H1 (cell line): Measurements from ENCODE around the gene OR6F1. TPM values are rescaled to one million over a fixed set of nuclear protein-coding genes. Genes with fewer than 3 reads are reported as not detected.

ENCODE experiments used
- CTCF ChIA-PET: fragments of 300-600 bp; sonication (Branson Sonifier 250); formaldehyde crosslinking; loops from one replicate; lab custom pipeline; 2021; ENCODE audit not compliant: partially characterized antibody; lab: Charles Lee
- POLR2A ChIA-PET: fragments of 300-600 bp; sonication (Branson Sonifier 250); formaldehyde crosslinking; loops from one replicate; lab custom pipeline; 2021; ENCODE audit warnings: inconsistent platforms; ENCODE audit not compliant: partially characterized antibody; lab: Charles Lee
- DNase-seq, 2 experiments: peaks; one replicate each; pipeline versions ENCODE4 v3.0.0 to v3.0.0-alpha.2; 2010 to 2022; ENCODE audit warnings: low spot score in 2 of 2, low read depth in 1 of 2, mixed read lengths in 1 of 2
- FAIRE-seq: peaks from 2 replicates; lab custom pipeline; 2011; peaks lifted over from hg19 to GRCh38; lab: Jason Lieb, UNC
- H2AFZ ChIP-seq: 2 replicates; pipeline ENCODE4 v1.8.1; 2012; ENCODE audit warnings: low read length, inconsistent platforms
- H2AK5ac ChIP-seq: 2 replicates; pipeline ENCODE4 v1.6.1; 2013; ENCODE audit warnings: low read depth, low read length
- H2BK120ac ChIP-seq: replicated peaks from 2 replicates; pipeline ENCODE3; 2013; ENCODE audit warnings: low read depth, low read length, inconsistent platforms
- H2BK12ac ChIP-seq: 2 replicates; pipeline ENCODE4 v1.6.1; 2013; ENCODE audit warnings: low read depth, low read length
- H2BK15ac ChIP-seq: 2 replicates; pipeline ENCODE4 v1.6.1; 2013; ENCODE audit warnings: low read length
- H2BK20ac ChIP-seq: 2 replicates; pipeline ENCODE4 v1.6.1; 2013; ENCODE audit warnings: low read length
- H2BK5ac ChIP-seq: 2 replicates; pipeline ENCODE4 v1.6.1; 2013; ENCODE audit warnings: low read depth, low read length
- H3K14ac ChIP-seq: 2 replicates; pipeline ENCODE4 v1.6.1; 2013; ENCODE audit warnings: inconsistent platforms; ENCODE audit not compliant: insufficient read length
- H3K18ac ChIP-seq: 2 replicates; pipeline ENCODE4 v1.6.1; 2013; ENCODE audit warnings: low read length; ENCODE audit errors: extremely low read depth
- H3K23ac ChIP-seq: 2 replicates; pipeline ENCODE4 v1.6.1; 2013; ENCODE audit warnings: inconsistent platforms; ENCODE audit not compliant: insufficient read length
- H3K23me2 ChIP-seq: 2 replicates; pipeline ENCODE4 v1.6.1; 2013; ENCODE audit warnings: low read depth, low read length
- H3K27ac ChIP-seq: 2 replicates; pipeline ENCODE4 v1.6.1; 2011; ENCODE audit warnings: low read depth, low read length, inconsistent platforms
- H3K27me3 ChIP-seq, 4 experiments: replicated peaks in 1 of 4; 1 replicate in 1 of 4; 2 replicates in 3 of 4; pipeline versions ENCODE4 v1.6.1 to v1.8.1; 2011 to 2013; ENCODE audit warnings: low read length in 3 of 4, mild to moderate bottlenecking in 3 of 4, inconsistent platforms in 2 of 4, mixed read lengths in 2 of 4, moderate library complexity in 1 of 4; ENCODE audit not compliant: control insufficient read depth in 3 of 4, insufficient read depth in 3 of 4; ENCODE audit errors: extremely low read depth in 1 of 4
- H3K36me3 ChIP-seq, 4 experiments: 2 replicates each; pipeline versions ENCODE4 v1.6.1 to v1.8.1; 2011 to 2013; ENCODE audit warnings: mild to moderate bottlenecking in 4 of 4, low read length in 3 of 4, moderate library complexity in 2 of 4, control low read depth in 1 of 4, inconsistent platforms in 1 of 4; ENCODE audit not compliant: insufficient read depth in 4 of 4, control insufficient read depth in 2 of 4
- H3K4ac ChIP-seq: replicated peaks from 2 replicates; pipeline ENCODE3; 2013; ENCODE audit warnings: low read length, low read depth, mixed read lengths, inconsistent platforms; ENCODE audit not compliant: insufficient read length
- H3K4me1 ChIP-seq, 4 experiments: replicated peaks in 1 of 4; 1 replicate in 1 of 4; 2 replicates in 3 of 4; pipeline versions ENCODE4 v1.6.1 to v1.8.1; 2011 to 2013; ENCODE audit warnings: low read length in 3 of 4, inconsistent platforms in 2 of 4, mixed read lengths in 1 of 4; ENCODE audit not compliant: insufficient read depth in 4 of 4, control insufficient read depth in 3 of 4
- H3K4me2 ChIP-seq, 2 experiments: 2 replicates each; pipeline versions ENCODE4 v1.6.1 to v1.8.1; 2011 to 2013; ENCODE audit warnings: low read depth in 2 of 2, low read length in 2 of 2, control low read depth in 1 of 2, inconsistent platforms in 1 of 2, mild to moderate bottlenecking in 1 of 2; ENCODE audit not compliant: insufficient read depth in 1 of 2
- H3K4me3 ChIP-seq, 4 experiments: fragments of 200-600, 300-600 bp in 1 of 4; sonication (generic), shearing (Covaris generic), sonication (Bioruptor Twin) in 1 of 4; 2 replicates each; pipeline versions ENCODE4 v1.5.1 to v1.8.1; 2011 to 2016; ENCODE audit warnings: low read length in 4 of 4, low read depth in 3 of 4, control low read depth in 2 of 4, inconsistent platforms in 2 of 4, mild to moderate bottlenecking in 2 of 4, mixed read lengths in 1 of 4, moderate library complexity in 1 of 4; ENCODE audit not compliant: insufficient read depth in 2 of 4; ENCODE audit errors: extremely low read depth in 1 of 4
- H3K56ac ChIP-seq: replicated peaks from 2 replicates; pipeline ENCODE3; 2013; ENCODE audit warnings: low read depth, mild to moderate bottlenecking, mixed read lengths, low read length, inconsistent platforms; ENCODE audit not compliant: insufficient read length
- H3K79me1 ChIP-seq: 2 replicates; pipeline ENCODE4 v1.6.1; 2013; ENCODE audit warnings: low read depth, low read length, control low read depth
- H3K79me2 ChIP-seq, 2 experiments: 2 replicates each; pipeline versions ENCODE4 v1.6.1 to v1.8.1; 2012 to 2013; ENCODE audit warnings: low read length in 2 of 2, mild to moderate bottlenecking in 2 of 2, inconsistent platforms in 1 of 2; ENCODE audit not compliant: insufficient read depth in 2 of 2, control insufficient read depth in 1 of 2
- H3K9ac ChIP-seq, 4 experiments: replicated peaks in 1 of 4; 1 replicate in 1 of 4; 2 replicates in 3 of 4; pipeline versions ENCODE4 v1.6.1 to v1.8.1; 2011 to 2013; ENCODE audit warnings: low read depth in 3 of 4, low read length in 3 of 4, control low read depth in 2 of 4, mild to moderate bottlenecking in 2 of 4, moderate library complexity in 2 of 4, inconsistent platforms in 1 of 4; ENCODE audit errors: extremely low read depth in 1 of 4
- H3K9me3 ChIP-seq, 2 experiments: 2 replicates each; pipeline versions ENCODE4 v1.6.1 to v1.8.1; 2012 to 2013; ENCODE audit warnings: mild to moderate bottlenecking in 2 of 2, moderate library complexity in 2 of 2, control low read depth in 1 of 2, inconsistent platforms in 1 of 2, low read depth in 1 of 2, low read length in 1 of 2, mixed read lengths in 1 of 2; ENCODE audit not compliant: insufficient read depth in 2 of 2
- H4K20me1 ChIP-seq, 2 experiments: replicated peaks in 1 of 2; 2 replicates each; pipeline versions ENCODE3 to v1.8.1; 2011 to 2013; ENCODE audit warnings: inconsistent platforms in 2 of 2, low read length in 2 of 2, mild to moderate bottlenecking in 1 of 2; ENCODE audit not compliant: insufficient read depth in 2 of 2, control insufficient read depth in 1 of 2
- H4K5ac ChIP-seq: 2 replicates; pipeline ENCODE4 v1.6.1; 2013; ENCODE audit warnings: low read length, low read depth, mixed read lengths, inconsistent platforms; ENCODE audit not compliant: insufficient read length
- H4K8ac ChIP-seq: 2 replicates; pipeline ENCODE4 v1.8.0; 2013; ENCODE audit warnings: mild to moderate bottlenecking, moderate library complexity, low read length, inconsistent platforms; ENCODE audit not compliant: insufficient read depth; ENCODE audit errors: extremely low read depth
- H4K91ac ChIP-seq: replicated peaks from 2 replicates; pipeline ENCODE3; 2013; ENCODE audit warnings: low read length, mixed read lengths, inconsistent platforms; ENCODE audit not compliant: insufficient read length
- CBX5 ChIP-seq: fragments of 300-800, 300-1000 bp; sonication (generic); IDR thresholded peaks from 2 replicates; pipeline ENCODE4 v1.7.1; 2016; ENCODE audit warnings: antibody characterized with exemption, low read length, low read depth
- CBX8 ChIP-seq: fragments of 300-800, 300-1000 bp; sonication (generic); IDR thresholded peaks from 2 replicates; pipeline ENCODE4 v1.7.1; 2016; ENCODE audit warnings: low read depth, low read length, borderline replicate concordance
- CREB1 ChIP-seq: IDR thresholded peaks from 2 replicates; pipeline ENCODE4 v1.6.1; 2012; ENCODE audit warnings: inconsistent platforms
- CTBP2 ChIP-seq: IDR thresholded peaks from 2 replicates; pipeline ENCODE4 v1.7.0; 2011; ENCODE audit warnings: borderline replicate concordance, mild to moderate bottlenecking, moderate library complexity, mixed read lengths, low read length; ENCODE audit not compliant: insufficient read depth, insufficient read length
- E2F6 ChIP-seq: IDR thresholded peaks from 2 replicates; pipeline ENCODE4 v1.6.1; 2012; ENCODE audit warnings: inconsistent platforms
- EGR1 ChIP-seq: IDR thresholded peaks from 2 replicates; pipeline ENCODE4 v1.6.1; 2011; ENCODE audit warnings: low read depth, low read length, borderline replicate concordance
- FOSL1 ChIP-seq: IDR thresholded peaks from 2 replicates; pipeline ENCODE4 v1.6.1; 2011; ENCODE audit warnings: mild to moderate bottlenecking, low read depth, low read length, moderate library complexity; ENCODE audit not compliant: insufficient read depth
- HDAC2 ChIP-seq, 2 experiments: fragments of 300-600 bp in 1 of 2; sonication (generic) in 1 of 2; IDR thresholded peaks; 2 replicates each; pipeline ENCODE4 v1.6.1; 2011 to 2012; ENCODE audit warnings: low read depth in 2 of 2, low read length in 2 of 2, mild to moderate bottlenecking in 2 of 2, moderate library complexity in 2 of 2, borderline replicate concordance in 1 of 2, inconsistent platforms in 1 of 2
- HDAC6 ChIP-seq: IDR thresholded peaks from one replicate; pipeline ENCODE4 v1.7.1; 2012; ENCODE audit warnings: low read depth, mild to moderate bottlenecking, inconsistent platforms, low read length, moderate library complexity
- JUN ChIP-seq: IDR thresholded peaks from 2 replicates; pipeline ENCODE4 v1.6.1; 2011; ENCODE audit warnings: low read depth, mild to moderate bottlenecking, improper control_type of control experiment, low read length
- JUND ChIP-seq: IDR thresholded peaks from 2 replicates; pipeline ENCODE4 v1.6.1; 2011; ENCODE audit warnings: mild to moderate bottlenecking, improper control_type of control experiment, low read length
- PHF8 ChIP-seq: fragments of 200-600 bp; sonication (generic); conservative IDR thresholded peaks from 2 replicates; pipeline ENCODE4 v1.7.1; 2012; ENCODE audit warnings: low read depth, mild to moderate bottlenecking, inconsistent platforms, low read length, moderate library complexity
- RBBP5 ChIP-seq: IDR thresholded peaks from 2 replicates; pipeline ENCODE4 v1.7.1; 2012; ENCODE audit warnings: low read depth, mild to moderate bottlenecking, inconsistent platforms, low read length, moderate library complexity, borderline replicate concordance
- SUZ12 ChIP-seq: fragments of 200-600 bp; sonication (generic); IDR thresholded peaks from 2 replicates; pipeline ENCODE4 v1.6.1; 2012; ENCODE audit warnings: mild to moderate bottlenecking, inconsistent platforms, low read length, moderate library complexity, mixed read lengths
- WGBS, 2 experiments: shearing (Covaris generic) in 1 of 2; methylation state at CpG; one replicate each; pipeline versions ENCODE4 v1.1.6 to v1.1.7; 2013 to 2015; ENCODE audit warnings: low lambda C conversion rate in 2 of 2, mixed read lengths in 2 of 2, inconsistent platforms in 1 of 2, low coverage in 1 of 2, missing lambda C conversion rate in 1 of 2; ENCODE audit not compliant: insufficient replicate concordance in 2 of 2, insufficient coverage in 1 of 2, insufficient read length in 1 of 2; ENCODE audit errors: extremely low coverage in 1 of 2, missing lambda C conversion rate in 1 of 2; 5-methylcytosine and 5-hydroxymethylcytosine counted together
- polyA plus RNA-seq, 7 experiments: library from polyadenylated mRNA; depleted of rRNA in 3 of 7; stranded (reverse) in 5 of 7; unstranded in 2 of 7; fragments of >200 nt in 5 of 7; fragments of 200-250 nt in 2 of 7; gene quantifications; 1 replicate in 5 of 7; 2 replicates in 1 of 7; 4 replicates in 1 of 7; pipeline versions ENCODE4 v1.2.1 to v1.2.3, GENCODE V29; 2011 to 2013; ENCODE audit warnings: missing spikeins in 2 of 7, mixed read lengths in 2 of 7
- total RNA-seq: library from RNA; stranded (reverse); fragmentation: NEBNext Ultra II Directional; extraction: Animal tissue kit (Norgen Biotek cat#: 25700); gene quantifications from 2 replicates; pipeline ENCODE4 v1.2.1, GENCODE V29; 2021

The OR6F1 gene
- total and polyA plus RNA-seq, 2 of the 8 experiments (the other 6 are each of a cell fraction or from before 2014, with no cell fraction given), result not detected

GRCh38 chr1:247680171-247680570, 36.3 kb downstream of the OR6F1 start:
- no peak overlapping the region for H2BK15ac ChIP-seq
- no peak overlapping the region for H3K4ac ChIP-seq
- no peaks in the 10 kb centered on the region for H3K27me3 ChIP-seq
- no peak overlapping the region for H4K5ac ChIP-seq
- H3K4me3 ChIP-seq, result no peak overlapping the region
- H3K4me2 ChIP-seq, result no peak overlapping the region
- no peak overlapping the region for H2BK12ac ChIP-seq
- no peaks in the 10 kb centered on the region for H3K79me2 ChIP-seq
- 79% methylated on average over 4 of the region's 4 CpGs; no CpG with 5 or more reads in 1 of the 2 experiments for WGBS, 2 experiments
- no peak overlapping the region for H3K23ac ChIP-seq
- peaks cover 7 to 15% of the 10 kb centered on the region in 2 experiments; a peak in 2 of 4 replicates for H3K9me3 ChIP-seq
- no peak overlapping the region for H4K8ac ChIP-seq
- no peak overlapping the region for H2BK20ac ChIP-seq
- DNase-seq (no peak), FAIRE-seq (no peak)
- H4K20me1 ChIP-seq, result no peaks in the 10 kb centered on the region
- CTCF ChIA-PET, result interaction anchor here (1.1 kb wide), 1 partner anchor 66 kb away, joined by 3 read pairs; no protein-coding TSS in a partner anchor
- H2AK5ac ChIP-seq, result no peak overlapping the region
- no peak overlapping the region for H3K14ac ChIP-seq
- H3K56ac ChIP-seq, result no peak overlapping the region
- H2BK5ac ChIP-seq, result no peak overlapping the region
- no peak overlapping the region for H3K18ac ChIP-seq
- no peak overlapping the region for H3K9ac ChIP-seq
- H4K91ac ChIP-seq, result no peak overlapping the region
- POLR2A ChIA-PET, result no interaction called here
- H3K36me3 ChIP-seq, result no peaks in the 10 kb centered on the region
- no peak overlapping the region for H3K27ac ChIP-seq
- H2BK120ac ChIP-seq, result no peak overlapping the region
- H3K4me1 ChIP-seq, result no peaks in the 10 kb centered on the region
- no peaks in the 10 kb centered on the region for H3K23me2 ChIP-seq
- no peaks in the 10 kb centered on the region for H3K79me1 ChIP-seq
- H2AFZ ChIP-seq, result no peak overlapping the region
- TF ChIP-seq HDAC6, result no peak
- no peak for TF ChIP-seq EGR1
- TF ChIP-seq CTBP2, result no peak
- no peak for TF ChIP-seq JUN
- no peak for TF ChIP-seq CBX5
- no peak for TF ChIP-seq PHF8
- TF ChIP-seq JUND, result no peak
- no peak for TF ChIP-seq SUZ12
- TF ChIP-seq E2F6, result no peak
- TF ChIP-seq RBBP5, result no peak
- no peak for TF ChIP-seq FOSL1
- no peak for TF ChIP-seq HDAC2 (IDR thresholded peaks at IDR 0.05; ENCODE audit: borderline replicate concordance in 1 of 2, low read depth in 2 of 2, low read length in 2 of 2)
- no peak for TF ChIP-seq CREB1
- no peak for TF ChIP-seq CBX8
